NCI-H2227 treated with DMSO at 0.1 percent for 48 hours (cell line): Measurements from ENCODE around the gene MRGPRE.

Source experiments
- DNase-seq: peaks from one replicate; lab custom pipeline; 2025; lab: John Stamatoyannopoulos, UW

MRGPRE gene

DNA sequence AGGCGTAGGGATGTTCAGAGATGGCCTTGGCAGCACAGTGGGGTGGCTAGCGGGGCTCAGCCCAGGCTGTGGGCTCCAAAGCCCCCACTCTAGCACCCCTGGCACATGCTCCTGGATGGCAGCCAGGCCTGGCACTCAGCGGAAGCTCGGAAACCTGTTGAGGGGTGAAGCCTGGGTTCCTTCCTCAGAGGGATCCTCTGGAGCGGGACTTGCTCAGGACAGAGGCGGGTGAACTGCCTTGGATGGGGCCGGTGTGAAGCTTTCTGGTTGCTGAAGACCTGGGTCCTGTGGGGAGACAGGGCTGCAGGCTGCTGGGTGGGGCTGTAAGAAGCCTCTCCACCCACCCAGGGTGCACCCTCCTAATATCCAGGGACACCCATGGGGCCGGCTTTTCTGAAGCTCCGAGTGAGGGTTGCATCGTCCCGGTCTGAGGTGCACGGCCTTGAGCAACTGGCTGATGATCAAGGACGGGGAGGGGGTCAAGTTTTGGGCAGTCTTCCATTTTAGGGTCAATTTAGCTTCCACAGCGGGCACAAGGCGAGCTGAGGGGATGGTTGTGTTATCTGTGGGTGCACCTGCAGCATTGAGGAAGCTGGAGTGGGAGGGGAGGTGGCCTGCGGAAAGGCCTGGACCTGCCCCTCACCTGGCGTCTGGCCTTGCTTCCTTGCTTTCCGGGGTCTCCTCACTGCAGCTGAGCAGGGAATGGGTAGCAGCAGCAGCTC is 5.2 kb downstream of the MRGPRE start:
- no peak for DNase-seq

DNA sequence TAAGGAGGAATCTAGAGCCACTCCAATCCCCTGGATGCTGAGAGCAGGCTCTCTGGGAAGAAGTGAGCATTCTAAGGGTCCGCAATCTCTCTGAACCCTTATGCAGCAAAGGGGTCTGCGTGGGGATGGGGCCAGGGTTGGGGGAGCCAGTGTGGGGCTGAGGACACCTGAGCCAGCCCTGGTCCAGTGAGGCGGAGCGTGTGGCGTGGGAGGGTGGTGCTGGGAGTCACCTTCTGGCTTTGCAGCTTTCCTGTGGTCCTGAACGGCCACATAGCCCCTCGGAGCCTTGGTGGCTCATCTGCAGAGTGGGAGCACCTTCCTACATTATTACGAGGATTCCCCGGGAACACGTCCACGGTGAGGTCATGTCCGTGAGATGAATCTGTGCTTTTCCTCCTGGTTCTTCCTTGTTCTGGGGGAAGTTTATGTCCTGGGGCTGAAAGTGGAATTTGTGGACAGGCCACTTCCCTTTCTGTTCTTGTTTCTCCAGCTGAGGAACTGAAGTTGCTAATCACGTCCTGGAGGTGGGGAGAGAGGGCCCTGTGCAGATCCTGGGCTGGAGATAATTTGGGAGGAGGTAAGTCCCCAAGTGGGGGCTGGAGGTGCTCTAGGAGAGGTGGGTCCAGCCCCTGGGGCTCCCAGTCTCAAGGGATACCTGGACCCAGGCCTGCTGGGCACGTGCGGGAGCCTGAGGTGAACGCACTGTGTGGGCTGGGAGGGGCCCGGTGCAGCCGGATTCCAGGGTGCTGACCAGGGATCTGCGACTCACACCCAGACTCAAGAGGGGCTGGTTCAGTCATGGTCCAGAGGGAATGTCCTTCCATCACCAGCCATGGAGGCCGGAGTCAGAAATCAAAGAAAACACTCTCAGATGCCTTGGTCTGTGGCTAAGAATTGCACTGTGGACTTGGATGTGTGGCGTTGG is 6.1 kb downstream of the MRGPRE start:
- DNase-seq, result no peak

DNA sequence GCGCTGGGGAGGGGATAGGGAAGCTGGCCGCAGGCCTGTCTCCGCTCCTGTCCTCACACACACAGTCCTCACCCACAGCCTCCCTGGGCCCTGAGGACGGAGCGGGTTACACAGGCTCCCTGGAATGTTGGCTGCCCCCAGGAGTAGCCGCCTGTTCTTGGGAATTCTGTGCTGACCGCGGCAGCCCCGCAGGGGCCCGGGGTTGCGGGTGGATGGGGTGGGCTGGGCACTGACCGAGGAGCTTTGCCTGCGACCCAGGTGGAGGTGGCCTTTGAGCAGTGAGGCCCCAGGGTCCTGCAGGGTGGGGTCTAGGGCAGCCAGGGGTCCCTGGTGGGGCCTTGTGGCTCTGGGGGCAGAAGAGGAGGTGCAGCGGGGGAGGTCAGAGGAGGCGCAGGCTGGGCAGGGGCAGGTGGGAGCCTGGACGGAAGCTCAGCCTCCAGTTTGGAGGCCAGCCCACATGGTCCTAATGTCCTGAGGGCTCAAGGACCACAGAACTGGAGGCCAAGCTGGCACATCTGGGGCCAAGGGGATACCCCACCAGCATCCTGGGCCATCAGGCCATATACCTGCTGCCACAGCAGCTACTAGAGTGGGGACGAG is 7.0 kb downstream of the MRGPRE start:
- no peak for DNase-seq

DNA sequence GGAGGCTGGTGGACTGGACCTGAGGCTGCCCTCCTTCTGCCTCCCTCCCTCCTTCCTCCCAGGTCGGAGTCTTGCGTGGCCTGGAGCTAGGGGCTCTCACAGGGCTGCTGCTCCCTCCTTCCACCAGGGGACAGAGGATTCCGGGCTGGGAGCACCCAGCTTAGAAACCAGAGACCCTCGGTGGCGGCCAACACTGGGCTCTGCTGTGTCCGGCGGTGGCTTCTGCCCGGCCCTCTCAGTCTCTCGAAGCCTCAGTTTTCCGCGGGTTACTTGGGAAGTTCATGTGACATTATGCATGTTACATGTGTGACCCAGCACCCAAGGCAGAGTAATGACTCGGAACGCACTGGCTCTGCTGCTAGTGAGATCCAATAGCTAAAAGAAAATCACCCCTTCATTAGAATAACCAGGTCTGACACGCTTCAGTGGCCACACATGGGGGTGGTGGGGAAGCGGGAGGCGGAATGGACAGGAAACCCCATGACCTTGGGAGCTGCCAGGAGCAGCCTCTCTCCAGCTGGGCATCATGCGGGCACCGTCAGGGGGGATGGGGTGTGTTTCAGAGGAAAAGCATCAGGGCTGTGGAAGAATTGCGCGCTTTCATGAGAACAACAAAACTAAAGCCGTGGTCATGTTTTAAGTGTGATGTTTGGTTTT is 7.7 kb downstream of the MRGPRE start:
- no peak for DNase-seq

DNA sequence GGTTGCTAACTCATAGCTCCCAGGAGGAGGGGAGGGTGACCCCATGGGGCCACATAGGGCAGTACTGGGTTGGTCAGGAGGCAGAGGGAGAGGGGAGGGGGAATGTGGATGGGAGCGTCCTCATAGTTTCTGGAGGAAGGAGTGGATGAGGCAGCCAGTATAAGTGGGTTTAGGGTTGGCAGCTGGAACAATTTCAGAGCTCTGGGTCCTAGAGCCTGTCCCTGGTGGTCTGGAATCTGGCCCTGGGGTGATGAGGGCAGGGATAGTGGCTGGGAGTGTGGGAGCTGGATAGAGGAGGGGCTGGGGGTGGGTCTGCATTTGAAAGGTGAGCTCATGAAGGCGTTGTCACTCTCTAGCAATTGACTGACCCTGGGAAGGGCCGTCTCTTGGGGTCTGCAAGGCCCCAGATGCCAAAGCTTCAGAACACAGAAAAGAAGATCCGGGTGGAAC is 8.3 kb downstream of the MRGPRE start:
- no peak for DNase-seq

DNA sequence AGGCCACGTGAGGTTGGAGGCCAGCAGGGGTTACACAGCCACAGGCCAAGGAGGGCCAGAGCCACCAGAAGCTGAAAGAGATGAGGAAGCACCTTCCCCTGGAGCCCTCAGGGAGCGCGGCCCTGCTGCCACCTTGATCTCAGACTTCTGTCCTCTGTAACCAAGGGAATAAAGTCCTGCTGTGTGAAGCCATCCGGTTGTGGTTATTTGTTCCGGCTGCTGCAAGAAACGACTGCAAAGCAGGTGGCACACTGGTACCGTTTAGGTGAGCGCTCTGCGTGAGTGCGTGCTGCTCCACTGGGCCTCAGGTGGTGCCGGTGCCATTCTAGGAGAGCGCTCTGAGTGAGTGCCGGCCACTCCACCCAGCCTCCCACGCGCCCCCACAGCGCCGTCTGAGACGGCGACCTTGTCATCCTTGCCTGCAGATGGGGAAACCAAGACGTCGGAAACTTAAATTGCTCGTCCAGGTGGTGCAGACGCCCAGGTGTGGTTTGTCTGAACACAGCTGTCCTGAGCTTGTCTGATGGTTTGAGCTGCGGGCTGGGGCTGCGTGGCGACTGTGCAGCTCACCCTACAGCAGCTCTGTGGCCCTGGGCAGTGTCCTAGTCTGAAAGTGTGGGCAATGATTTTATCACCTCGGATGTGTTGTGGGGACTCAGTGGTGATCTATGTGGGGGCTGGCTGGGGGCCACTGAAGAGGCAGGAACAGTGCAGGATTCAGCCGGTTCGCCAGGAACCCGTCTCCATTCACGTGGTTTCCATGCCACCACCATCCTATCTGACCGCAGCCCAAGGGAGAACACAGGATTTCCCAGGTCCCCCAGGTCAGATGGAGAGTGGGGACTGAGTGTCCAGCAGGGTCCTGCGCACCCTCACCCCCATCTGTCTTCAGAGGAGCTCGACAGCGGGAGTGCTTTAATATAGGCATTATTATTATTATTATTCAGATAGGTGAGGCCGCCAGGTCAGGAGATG is 9.0 kb downstream of the MRGPRE start:
- no peak for DNase-seq

DNA sequence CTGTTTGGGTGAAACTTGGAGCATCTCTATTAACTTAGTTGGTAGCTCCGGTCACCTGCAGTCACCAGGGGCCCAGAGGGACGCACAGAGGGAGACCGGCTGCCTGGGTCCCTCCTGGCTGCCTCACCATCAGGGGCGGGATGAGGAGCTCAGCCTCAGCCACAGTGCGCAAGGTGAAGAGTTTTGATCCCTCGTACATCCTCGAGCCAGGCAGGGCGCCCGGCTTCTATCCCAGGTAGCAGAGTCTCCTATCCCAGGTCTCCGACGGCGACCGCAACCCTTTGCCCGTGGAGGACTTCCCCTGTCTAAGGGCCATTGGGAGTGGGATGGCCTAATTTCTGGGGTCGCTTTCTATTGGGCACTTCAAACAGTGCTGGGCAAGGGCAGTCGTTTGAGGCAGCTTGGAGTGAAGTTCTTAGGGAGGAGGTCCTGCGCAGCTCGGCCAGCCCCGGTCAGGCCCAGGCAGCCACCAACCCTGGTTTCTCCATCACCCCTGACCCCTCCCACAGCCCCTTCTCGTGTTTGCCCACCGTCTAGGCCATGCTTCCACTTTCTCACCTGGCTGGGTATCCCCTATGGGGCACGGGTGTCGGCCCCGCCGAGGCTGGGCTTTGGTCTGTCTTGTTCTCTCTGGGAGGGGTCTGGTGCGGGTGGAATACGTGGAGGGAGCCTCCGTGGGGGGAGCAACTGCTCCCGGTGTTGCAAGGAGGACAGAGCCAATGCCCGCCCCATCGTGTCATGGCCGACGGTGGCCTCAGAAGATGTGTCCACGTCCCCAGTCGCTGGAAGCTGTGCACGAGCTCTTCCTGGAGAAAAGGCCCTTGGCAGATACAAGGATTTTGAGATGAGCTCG is 10.0 kb downstream of the MRGPRE start:
- DNase-seq, result no peak

DNA sequence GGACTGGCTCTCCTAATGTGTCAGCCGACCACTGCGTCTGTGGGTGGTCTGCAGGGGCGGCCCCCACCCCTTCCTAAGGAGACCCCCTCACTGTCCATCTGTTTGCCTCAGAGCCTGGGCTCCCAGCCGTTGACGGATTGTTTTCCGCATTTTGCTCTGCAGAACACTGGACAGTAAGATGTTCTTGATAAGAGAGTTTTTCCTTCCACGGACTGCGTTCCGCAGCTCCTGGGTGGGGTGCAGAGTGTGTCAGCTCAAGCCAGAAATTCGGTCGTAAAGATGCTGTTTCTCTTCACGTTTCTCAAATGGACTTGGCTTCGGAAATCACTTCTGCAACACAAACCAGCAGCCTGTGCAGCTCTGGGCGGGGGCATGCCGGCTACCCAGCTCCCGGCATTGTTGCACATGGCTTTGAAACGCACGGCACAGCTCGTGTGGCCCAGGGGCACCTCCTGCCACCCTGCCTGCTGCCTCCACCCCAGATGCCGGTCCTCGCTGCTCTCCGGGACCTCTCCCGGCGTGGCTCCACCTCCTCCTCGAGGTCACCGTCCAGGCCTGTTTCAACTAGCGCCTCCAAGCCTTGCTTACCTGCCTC is 10.7 kb downstream of the MRGPRE start:
- no peak for DNase-seq

DNA sequence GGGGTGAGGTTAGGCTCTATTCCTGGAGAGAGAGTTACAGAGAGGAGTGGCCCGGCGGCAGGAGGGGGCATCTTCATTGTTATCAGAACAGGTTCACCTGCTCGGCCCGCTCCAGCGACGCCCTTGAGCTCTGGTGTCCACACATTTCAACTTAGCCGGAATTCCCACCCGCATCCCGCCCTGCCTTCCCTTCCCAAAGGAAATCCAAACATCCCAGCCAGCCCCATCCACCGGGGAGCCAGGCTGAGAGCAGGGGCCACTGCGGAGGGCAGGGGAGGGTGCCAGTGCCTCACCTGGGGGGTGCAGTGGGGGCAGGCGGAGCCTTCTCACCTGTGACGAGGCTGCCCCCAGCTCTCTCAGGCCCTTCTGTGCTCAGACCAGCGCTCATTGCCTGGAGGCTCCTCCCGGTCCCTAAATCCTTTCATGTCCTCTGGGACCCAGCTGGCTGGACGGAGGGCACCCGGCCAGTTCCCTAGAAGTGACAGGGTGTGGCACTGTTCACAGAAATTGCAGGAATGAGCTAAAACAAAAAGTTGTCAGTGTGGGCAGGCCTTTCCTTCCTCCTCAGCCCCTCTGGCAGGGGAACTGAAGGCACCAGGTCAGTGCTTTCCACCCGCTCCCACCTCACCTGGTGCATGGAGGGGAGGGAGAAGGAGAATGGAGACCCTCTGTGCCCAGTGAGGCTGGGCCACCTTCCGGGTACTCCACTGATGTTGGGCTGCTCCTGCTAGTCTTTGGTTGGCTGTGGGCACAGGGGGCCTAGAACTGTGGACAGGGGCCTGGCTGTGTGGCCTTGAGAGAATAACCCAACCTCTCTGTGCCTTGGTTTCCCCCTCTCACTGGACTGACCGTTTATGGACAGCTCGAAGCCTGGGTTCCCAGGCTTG is 11.5 kb downstream of the MRGPRE start:
- DNase-seq, result no peak

DNA sequence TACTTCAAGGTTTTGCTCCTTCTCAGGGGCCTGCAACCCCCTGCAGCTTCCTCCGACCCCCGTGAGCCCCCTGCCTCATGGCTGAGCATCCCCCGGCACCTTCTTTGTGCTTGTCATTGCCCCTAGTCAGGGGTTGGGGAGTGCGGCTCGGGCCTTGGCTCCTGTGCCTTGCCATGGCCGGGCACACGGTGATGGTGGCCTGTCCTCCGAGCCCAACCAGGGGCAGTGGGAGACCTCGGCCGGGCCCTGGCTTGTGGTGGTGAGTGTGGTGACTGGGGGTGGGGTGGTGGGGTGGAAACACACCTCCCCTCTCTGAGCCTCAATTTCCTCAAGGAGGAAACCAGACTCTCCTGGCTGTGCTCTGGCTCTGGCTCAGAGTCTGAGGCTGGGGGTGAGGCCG is 12.1 kb downstream of the MRGPRE start:
- DNase-seq, result no peak

DNA sequence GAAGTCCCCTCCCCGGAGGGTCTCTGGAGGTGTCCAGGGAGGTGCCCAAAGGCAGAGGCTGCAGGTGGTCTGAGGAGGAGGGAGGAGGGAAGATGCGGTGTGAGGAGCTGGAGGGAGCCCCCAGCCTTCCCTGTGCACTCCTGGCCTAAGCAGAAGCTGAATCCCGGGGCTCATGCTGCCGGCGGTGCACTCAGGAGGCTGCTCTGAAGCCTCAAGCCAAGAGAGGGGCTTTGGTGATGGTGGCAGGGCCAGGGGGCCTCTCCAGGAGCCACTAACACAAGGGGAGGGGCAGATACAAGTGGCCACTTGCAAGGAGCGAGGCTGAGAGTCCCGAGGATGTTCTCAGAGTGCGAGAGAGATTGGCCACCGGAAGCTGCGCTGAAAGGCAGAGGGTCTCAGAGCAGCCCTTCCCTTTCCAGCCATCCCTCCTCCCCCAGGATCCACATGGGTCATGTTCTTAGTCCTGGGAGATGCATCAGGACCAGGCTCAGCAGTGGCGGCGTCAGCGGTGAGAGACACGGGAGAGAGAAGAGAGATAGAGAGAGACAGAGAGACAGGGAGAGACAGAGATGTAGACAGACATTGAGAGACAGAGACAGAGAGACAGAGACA is 12.8 kb downstream of the MRGPRE start:
- no peak for DNase-seq

DNA sequence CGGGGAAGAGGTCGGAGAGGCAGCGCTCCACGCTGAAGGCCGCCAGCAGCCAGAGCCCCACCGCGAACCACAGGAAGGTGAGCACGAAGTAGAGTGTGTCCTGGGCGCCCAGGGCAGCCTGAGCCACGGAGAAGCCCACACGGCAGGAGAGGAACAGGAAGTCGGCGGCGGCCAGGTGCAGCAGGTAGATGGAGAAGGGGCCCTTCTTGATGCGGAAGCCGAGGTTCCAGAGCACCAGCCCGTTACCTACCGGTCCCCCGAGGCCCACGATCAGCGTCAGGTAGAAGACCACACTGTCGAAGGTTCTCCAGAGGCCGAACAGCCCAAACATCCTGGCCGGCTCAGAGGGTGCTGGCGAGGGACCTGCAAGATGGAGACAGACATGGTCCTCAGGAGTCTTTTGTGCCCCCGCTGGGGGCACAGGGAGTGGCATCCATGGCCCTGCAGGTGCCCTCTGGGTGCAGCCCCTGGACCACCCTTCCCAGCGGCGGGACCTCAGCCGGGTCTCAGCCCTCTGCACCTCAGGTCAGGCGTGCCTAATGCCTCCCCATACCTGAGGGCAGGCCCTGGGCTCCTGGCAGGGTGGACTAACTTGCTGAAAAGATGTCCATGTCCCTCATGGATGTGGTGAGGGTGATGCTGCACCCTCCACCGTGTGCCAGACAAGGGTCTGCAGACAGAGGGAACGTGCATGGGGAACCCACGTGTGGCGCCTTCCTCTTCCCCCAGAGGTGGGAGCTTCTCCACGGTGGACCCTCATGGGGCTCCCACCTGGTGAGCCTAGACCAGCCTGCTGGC is 13.5 kb downstream of the MRGPRE start, which contains the start of gene MRGPRG:
MRGPRG (minus strand) TSS at position 331 of the 798 bp plus-strand sequence; CDS start at position 331, 0 bp downstream.
- no peak for DNase-seq

DNA sequence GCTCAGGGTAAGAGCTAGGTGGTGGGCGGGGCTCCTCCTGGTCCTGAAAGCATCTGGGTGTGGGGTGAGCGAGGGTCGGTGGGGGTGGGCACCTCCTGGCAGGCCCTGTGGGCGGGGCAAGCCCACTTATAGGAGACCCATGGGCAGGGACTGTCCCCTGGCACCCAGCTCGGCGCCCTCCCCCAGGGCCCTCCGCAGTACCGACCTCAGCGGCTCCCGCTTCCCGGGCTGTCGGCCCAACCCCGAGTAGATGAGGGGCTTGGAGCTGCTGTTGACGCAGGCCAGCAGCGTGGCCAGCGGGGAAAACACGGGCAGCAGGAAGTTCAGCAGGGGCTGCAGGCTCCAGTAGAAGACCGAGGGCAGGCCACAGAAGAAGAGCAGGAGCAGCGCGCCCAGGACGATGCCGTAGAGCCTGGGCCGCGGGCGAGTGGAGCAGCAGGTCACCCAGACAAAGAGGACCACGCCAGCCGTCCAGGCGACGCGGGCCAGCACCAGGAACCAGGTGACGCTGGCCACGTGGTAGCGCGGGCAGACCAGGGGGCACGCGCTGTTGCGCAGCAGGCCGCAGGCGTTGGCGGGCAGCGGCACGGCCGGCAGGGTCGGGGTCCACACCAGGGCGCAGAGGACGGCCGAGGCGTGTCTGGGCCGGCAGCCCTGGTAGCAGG is 14.3 kb downstream of the MRGPRE start:
- DNase-seq, result no peak

DNA sequence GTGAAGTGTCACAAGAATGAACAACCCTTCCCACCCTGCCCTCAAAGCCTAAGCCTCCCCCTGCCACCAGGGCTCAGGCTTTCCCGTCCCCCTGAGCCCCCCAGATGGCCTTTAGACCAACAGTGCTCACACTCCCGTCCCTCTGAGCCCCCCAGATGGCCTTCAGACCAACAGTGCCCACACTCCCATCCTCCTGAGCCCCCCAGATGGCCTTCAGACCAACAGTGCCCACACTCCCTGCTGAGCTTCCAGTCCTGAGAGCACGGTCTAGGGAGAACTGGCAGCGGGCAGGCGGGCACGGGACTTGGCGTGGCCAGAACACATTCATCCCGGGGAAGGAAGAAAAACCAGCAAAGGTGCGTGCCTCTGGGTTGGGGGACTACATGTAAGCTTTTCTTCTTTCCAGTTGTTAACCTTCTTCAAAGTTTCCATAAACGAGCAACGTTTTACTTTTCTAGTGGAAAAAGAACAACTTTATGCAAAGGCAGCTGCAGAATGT is 16.1 kb downstream of the MRGPRE start:
- DNase-seq, result no peak

DNA sequence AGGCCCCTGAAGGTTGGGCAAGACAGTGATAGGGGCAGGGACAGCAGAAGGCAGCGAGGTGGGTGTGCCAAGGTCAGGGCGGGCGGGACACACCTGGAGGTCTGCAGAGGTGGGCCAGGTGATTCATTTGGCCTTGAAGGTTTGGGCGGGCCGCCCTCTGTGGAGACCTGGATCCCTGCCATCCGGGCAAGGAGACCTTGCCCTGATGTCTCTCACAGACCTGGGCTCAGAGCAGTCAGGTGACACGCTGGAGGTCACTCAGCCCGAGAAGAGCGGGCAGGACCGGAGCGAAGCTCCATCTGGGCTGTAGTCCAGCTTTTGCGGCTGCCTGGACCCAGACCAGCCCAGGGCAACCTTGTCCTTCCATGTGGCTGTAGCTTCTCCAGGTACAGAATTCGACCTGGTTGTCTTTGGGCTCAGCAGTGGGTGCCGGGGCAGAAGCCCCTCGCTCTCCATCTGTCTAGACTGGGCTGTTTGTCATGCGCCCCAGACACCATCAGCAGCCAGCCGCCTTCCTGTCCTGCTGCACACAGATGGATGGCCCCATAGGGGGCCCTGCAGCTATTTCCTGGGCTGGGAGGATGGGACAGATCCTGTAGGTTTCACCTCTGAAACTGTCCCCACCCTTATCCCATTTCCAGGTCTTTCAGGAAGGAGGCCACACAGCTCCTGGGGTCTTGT is 16.7 kb downstream of the MRGPRE start:
- DNase-seq, result no peak

DNA sequence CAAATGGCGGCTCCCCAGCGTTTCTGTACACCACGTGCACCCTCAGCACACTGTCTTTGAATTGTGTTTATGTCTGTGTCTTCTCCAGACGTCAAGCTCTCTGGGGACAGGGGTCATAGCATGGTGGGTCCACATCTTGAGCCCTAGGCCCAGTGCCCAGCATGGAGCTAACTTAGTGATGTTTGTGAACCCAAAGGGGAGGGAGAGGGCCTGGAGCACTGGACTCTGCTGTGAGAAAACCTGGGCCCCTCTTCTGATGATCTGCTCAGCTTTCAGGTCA is 17.9 kb downstream of the MRGPRE start:
- DNase-seq, result no peak
